HG02973 (cell line): Measurements from ENCODE around the gene ATF2.

Source experiments
- ATAC-seq: cut with Tn5 transposase; IDR thresholded peaks from one replicate; pipeline ENCODE4 v1.9.1; 2021; ENCODE audit warnings: moderate library complexity; ENCODE audit not compliant: unreplicated experiment

ATF2 gene, protein sequence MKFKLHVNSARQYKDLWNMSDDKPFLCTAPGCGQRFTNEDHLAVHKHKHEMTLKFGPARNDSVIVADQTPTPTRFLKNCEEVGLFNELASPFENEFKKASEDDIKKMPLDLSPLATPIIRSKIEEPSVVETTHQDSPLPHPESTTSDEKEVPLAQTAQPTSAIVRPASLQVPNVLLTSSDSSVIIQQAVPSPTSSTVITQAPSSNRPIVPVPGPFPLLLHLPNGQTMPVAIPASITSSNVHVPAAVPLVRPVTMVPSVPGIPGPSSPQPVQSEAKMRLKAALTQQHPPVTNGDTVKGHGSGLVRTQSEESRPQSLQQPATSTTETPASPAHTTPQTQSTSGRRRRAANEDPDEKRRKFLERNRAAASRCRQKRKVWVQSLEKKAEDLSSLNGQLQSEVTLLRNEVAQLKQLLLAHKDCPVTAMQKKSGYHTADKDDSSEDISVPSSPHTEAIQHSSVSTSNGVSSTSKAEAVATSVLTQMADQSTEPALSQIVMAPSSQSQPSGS

DNA sequence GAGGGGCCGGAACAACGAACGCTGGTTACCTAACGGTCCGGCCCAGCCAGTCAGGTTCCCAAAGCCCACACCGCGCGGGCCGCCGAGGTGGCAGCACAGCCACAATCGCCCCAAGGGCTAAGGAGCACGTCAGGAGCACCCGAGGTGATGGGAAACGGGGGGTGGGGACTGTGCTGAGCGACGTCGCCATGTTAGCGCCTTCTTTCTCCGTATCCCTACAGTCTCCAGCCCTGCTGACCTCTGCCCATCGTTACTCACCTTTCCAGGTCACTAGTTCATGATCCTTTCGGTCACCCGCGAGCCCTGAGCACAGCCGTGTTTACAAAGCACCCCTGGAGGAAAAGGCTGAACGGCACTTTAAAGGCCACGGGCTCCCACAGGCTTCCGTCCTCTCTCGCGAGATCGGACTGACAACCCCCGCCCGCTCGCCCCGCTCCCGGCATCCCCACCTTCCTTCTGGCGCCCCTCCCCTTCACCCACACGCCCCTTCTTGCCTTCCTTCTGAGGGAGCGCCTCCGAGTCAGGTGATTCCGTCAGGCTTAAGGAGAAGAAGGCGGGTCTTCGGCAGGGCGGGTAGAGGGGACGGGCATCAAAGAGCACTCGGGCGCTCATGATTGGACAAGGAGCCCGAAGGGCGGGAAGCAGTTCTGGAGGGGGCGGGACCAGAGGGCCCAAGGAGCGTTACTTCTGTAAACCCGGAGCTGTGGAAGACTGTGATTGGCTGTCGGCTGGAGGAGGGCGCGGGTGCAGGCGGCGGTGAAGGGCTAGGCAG lies at the start of gene ATF2:
Gene ATF2, minus strand, starts transcription at position 412 of the 772 bp plus-strand sequence. CDS start 31,760 bp downstream, outside the sequence.
- peak; percentile 95 for ATAC-seq

DNA sequence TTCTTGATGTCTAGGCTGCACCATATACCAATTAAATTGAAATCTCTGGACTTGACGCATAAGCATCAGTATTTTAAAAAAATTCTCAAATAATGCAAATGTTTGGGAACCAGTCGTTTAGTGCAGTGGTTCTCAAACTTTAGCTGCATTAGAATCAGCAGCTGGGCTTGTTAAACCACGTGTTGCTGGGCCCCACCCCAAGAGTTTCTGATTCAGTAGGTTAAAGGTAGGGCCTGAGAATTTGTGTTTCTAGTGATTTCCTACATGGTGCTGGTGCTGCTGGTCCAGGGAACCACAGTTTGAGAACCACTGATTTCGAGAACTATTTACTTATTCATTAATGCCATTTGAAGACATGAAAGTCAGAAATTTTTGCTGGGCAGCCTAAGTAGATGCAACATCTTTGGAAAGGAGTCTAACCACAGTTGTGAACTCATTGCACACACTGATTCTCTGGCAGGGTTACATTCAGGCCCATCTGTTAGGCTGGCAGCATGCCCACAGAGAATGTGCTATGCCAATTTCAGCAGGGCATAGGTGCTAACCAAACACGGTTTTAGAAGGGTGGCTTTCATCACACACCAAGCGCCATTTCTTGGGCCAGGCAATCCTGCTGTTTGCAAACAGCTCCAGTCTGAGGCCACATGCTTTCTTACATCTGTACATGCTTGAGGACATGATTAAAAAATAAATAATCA lies 39.9 kb upstream of the ATF2 start:
- no peak for ATAC-seq

DNA sequence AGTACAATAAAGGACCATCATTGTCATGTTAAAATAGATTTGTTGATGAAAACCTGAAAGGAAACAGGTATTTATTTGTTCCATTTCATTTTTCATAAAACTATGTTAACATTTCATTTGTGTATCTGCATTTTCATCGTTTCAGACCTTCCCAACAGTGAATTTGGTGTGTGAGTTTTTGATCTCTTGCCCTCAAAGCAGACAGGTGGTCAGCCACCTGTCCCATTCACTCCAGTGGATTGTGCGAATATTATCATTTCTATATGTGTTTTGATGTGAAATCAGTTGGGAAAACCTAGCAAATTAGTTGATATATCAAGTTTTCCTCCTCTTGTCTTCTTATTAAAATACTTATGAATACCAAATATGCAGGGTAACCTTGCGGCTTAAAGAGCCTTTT lies 38.9 kb upstream of the ATF2 start:
- ATAC-seq, result no peak

DNA sequence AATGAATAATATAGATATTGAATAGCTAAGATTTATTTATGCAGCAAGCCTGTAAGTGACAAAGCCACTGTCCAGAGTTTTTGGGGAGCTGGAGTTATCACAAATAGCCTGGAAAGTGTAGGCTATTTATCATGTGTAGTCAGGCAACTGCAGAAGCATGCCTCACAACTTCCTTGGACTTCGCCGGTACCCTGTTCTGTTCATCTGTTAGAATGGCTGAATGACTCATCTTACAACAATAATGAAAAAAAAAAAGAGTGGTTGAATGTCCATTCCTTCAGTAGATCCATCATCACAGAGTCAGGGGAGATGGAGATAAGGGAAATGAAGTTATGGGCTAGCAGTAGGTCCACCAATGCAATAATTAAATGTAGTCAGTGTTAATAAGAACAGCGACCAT lies 37.5 kb upstream of the ATF2 start:
- ATAC-seq, result no peak

DNA sequence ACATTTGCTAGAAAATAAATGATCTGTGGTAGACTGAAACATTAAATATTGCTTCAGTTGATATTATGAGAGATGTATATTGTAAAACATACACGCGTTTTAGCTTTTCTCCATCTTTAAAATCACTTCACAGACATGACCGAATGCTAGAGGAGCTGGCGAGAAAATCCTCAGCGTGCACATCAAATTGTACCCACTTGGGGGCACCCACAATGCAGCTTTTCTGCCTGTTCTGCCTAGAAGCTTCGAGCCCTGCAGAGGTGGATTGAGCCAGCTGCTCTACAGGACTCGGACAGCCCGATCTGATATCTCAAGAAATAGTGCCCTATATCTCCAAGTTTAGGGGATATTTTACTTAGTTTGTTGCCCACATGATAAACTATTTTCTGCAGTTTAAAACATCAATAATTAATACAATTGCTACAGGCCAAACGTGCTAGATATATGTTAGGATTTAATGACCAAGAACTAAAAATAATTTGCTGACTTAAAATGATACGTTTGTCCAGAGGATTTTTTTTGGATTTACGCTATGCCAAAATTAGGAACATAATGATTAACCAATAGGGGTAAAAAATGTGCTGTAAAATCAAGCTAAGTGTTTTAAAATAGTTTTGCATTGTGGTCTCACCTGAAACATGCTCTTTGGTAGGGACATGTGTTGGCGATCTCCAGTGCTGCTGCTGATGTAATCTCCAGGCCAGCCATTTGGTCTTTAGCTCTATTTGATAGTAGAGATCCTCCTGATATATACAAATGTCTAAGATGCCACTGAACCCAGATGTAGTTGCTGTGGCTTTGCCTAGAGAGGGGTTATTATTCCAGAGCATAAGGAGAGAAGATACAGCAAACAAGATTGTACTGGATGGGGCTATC lies 35.9 kb upstream of the ATF2 start:
- peak; percentile 84 for ATAC-seq

DNA sequence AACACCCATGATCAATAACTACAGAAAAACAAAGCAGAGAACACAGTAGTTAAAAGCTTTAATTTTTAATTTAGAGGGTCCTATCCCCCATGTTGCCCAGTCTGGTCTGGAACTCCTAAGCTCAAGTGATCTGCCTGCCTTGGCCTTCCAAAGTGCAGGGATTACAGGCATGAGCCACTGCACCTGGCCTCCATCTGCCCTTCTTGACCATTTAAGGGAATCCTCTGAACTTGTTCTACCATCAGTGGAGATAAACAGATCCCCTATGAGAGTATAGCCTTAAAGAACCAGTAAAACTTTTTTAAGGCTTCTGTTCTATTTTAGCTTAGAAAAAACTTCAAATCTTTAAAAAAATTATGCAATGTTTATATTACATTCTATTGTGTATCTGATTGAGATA lies 27.0 kb upstream of the ATF2 start:
- no peak for ATAC-seq

DNA sequence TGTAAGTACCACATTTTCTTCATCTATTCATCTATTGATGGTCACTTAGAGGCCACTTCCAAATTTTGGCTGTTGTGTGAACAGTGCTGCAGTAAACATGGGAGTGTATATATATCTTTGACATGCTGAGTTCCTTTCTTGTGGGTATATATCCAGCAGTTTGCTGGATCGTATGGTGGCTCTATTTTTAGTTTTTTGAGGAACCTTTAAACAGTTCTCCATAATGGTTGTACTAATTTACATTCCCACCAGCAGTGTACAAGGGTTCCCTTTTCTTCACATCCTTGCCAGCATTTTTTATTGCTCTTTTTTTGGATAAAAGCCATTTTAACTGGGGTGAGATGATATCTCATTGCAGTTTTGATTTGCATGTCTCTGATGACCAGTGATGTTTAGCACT lies 20.8 kb upstream of the ATF2 start:
- ATAC-seq, result no peak

DNA sequence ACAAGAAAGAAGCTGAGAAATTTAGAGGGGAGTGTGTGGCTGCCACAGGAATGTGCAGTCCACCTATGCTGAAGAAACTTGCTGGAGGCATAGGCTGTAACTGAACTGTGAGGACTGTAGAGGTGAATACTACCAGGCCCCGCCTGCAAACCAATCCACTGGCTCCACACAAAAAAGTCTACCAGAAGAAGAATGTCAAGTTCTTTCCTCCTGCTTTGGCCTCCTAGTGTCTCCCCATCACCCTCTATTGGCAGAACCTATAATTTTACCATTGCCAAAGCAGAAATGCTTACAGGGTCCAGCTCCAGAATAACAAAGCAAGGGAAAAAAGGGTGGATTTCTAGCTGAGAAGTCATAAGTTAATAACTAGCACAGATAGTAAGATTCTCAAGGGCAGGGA lies 19.4 kb upstream of the ATF2 start:
- no peak for ATAC-seq

DNA sequence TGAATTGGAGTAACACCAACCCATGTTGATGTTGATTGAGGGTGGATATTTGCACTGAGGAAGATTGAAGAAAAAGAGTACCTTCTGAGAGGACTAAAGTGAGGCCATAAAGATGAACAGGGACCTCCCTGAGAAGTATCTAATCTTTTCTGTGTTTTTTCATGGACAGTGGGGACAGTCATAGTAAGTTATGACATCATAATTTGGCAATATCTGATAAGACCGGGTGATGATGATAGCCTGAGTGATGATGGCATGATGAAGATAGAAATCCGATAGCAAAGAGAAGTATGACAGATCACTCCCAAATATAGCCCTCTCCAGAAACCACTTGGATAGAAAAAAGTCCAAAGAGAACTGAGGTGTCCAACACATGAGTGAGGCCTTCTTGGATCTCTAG lies 15.7 kb upstream of the ATF2 start:
- ATAC-seq, result no peak

DNA sequence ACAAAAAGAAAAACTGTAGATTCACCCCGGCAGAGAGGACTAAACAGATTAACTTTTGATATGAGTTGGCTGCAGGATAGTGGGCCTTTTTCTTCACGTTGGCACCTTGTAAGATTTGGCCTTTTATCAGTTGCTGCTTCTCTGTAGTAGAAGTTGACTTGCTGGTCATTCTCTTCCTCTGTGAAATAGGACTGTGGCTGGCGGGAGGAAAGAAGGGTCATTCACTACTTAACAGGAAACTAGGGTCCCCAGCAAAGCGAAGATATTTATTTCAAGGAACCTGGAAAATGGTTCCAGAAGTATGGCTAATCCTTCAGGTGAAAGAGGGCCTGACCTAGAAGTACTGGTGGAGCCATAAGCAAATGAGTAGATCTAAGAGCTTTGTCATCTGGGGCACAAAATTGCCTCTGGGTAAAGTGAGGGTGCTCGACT lies 13.9 kb upstream of the ATF2 start:
- ATAC-seq, result no peak

DNA sequence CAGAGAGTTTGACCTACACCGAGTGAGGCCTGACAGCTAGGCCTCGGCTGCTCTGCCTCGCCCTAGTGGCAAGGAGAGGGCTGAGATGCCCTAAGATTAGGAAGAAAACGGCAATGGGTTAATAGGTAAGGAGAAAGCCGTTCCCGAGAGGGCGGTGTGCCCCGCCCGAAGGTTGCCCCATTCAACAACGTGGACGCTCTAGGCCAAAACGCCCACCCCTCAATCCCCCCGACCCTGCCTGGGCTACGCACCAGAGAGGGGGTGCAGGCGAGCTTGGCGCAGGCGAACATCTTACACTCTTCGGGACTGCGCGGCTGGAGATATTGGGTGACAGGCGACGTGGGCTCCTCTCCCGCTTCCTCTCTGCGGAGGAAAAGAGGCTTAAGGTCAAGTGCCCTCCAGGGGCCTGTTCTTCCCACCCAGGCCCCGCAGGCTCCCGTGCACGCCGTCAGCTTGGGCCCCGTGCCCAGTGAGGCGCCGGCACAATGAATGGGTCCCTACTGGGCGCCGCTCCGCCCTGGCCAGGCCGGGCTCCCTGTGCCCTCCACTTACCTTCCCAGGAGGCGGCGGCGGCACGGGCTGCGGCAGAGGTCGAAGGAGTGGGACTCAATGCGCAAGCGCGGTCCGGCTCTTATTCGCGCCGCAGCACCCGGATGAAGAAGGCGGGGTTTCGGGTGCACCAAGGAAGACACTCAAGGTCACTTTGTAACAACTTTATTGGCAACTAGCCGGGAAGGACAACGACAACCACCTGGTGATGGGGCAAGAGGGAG lies 13.3 kb upstream of the ATF2 start, which contains the start of gene ATP5MC3:
Gene ATP5MC3, minus strand, starts transcription at position 607 of the 773 bp plus-strand sequence. Its CDS starts 317 bp downstream, at position 290.
- peak; percentile 88 for ATAC-seq

DNA sequence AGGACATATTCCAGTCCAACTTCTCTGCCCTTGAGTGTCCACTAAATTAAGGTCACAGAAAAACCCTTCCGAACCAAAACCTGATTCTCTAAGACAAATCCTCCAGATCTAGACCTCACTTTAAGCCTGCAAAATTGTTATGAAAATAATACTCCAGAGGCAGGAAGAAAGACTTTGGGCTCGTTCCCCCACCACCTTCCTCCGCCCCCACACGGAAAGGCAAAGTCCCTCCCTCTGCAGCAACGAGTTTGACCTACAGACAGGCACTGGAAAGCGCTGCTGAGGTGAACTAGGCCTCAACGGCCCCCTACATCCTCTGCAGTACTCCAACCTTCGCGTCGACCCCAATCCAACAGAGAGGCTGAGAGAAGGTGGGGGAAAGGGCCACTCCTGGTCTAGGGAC lies 12.7 kb upstream of the ATF2 start:
- peak; percentile 40 for ATAC-seq

DNA sequence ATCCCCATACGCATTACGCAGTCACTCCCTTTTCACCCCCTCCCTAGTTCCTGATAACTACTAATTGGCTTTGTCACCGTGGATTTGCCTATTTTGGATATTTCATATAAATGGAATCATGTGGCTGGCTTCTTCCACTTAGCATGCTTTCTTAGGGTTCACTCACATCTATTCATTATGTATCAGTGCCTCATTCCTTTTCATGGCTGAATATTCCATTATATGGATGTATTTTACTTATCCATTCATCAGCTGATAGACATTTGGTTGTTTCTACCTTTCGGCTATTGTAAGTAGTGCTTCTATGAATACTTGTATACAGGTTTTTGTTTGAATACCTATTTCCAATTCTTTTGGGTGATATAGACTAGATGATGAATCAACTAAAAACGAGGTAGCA lies 8.6 kb upstream of the ATF2 start:
- ATAC-seq, result no peak

DNA sequence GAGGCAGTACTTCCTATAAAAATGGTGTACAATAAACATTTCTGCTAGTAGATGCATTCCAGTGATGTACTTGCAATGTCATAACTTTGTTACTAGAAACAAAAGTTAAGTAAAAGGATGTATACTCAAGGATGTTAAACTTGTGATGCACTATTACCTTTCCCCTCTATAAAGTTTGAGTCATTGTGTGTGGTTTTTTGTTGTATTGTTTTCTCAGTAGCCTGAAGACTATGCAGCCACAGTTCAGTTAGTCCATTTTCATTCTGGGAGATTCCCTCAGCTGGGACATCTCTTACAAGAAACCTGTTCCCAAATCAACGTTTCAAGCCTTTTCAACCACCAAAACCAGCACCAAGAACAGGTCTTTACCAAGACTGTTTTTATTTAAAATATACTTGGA lies 7.9 kb upstream of the ATF2 start:
- ATAC-seq, result no peak

DNA sequence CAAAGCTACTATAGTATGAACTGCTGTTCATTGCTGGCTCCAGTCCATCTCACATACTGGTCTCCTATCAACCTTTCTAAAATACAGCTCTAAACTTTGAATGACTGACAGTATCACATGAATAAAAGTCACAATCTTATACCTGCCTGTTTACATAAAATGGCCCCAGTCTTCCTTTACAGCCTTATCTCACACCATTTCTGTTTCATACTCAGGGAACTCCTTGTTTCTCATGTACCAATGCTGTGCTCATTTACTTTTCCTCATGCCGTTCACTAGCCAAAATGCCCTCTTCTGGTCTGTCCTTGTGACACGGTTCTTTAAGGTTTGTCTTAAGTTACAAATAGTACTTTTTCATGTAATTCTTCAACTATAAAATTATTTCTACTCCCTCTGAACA lies 7.3 kb upstream of the ATF2 start:
- no peak for ATAC-seq

DNA sequence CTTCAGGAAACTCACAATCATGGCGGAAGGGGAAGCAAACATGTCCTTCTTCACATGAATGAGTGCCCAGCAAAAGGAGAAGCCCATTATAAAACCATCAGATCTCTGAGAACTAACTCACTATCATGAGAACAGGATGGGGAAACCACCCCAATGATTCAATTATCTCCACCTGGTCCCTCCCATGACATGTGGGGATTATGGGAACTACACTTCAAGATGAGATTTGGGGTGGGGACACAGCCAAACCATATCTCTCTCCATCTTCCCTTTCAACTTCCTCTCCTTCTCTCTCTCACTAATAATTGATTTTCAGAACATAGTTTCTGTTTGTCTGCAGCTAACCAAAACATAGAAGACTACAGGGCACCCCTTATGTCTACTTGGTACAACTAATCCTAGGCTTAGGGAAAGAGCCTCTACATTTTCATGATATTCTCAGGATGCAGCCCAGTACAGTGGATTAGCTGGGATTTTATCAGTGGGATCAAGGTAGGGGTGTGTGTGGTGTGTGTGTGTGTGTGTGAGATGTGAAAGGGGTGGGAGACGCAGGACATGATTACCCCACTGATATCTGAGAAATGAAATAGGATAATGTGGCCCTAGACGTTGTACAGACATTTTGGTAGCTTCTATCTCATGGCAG lies 2.8 kb upstream of the ATF2 start:
- ATAC-seq, result no peak

DNA sequence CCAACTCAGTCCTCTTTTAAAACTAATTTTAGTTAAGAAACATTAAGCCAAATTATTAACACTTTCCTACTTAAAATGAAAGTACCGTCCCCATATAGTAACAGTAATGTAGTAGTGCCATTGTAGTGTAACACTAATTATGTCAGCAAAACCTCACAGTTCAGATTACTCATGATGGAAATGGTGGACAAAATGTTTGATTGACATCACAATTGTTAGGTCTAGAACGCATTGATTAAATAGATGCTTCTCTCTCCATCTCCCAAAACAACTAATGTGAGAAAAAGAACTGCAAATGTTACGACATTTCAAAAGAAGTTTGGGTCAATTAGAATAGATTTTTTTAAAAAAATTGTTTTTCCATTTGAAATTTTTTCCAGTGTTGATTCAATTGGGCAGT lies 1.2 kb upstream of the ATF2 start:
- no peak for ATAC-seq

DNA sequence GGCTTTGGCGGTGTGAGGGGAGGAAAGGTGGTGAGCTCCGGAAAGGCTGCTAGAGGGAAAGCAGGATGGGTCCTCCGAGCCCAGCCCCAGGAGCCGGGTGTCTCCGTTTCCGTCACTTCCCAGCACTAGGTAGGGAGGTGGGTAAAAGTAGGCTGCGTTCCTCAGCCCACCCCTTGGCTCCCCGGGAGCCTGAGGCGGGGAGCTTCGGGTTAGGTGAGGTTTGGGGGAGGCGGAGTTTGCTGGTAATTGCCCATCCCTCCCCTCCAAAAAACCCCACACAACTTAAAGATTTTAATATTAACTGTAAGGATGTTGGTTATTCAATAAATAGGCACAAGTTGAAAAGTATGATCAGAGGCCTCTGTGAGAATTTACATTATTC lies 552 bp upstream of the ATF2 start:
- ATAC-seq, result peak; percentile 28
